GM19023 (cell line): ENCODE results near the gene ADARB1.

Source experiments
- ATAC-seq: cut with Tn5 transposase; IDR thresholded peaks from one replicate; pipeline ENCODE4 v1.9.1; 2021; ENCODE audit warnings: mild to moderate bottlenecking, moderate library complexity; ENCODE audit not compliant: unreplicated experiment

The ADARB1 gene

DNA sequence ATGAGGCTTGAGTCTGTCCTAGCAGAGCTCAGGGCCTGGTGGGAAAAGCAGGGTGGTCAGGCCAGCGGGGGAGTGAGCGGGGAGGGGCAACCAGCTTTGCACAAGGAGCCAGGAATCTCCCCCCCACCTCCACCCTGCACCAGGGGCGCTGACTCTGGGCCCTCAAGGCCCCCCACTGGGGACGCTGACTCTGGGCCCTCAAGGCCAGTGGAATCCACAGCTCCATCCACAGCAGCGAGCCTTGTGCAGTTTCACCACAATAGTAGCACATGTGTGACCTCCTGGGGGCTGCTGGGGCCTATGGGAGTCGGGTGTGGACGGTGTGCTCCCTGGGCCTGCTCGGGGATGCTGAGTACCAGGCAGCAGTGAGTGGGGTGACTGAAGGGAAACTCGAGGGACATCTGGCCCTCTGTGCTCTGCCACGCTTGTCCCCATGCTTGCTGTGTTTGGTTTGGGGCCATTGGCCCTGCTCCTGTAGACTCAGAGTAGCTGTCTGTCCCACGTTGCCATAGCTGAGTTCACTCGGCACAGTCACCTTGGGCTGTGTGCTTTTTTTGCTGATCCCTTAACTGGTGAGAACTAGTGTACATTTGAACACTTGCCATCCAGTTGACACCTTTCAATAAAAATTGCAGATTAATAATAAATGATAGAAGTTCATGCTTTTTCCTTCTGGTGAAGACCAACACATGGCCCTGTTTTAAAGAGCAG is 89.2 kb downstream of the ADARB1 start:
- no peak for ATAC-seq

DNA sequence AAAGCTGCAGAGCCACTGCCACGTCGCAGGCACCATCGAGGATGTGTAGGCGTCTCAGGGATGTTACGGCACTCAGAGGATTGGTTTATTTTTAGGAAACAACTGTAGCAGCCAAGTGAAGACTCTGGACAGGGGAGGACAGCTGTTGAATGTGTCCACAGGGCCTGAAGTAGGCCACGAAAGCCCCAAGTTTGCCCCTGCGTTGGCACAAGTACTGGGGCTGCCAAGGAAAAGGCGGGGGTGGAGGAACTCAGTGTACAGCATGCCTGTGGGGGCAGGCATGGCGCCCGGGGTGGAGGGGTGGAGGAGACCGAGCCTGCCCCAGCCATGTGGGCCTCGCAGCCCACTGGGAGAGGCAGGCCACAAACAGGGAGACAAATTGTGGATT is 89.7 kb downstream of the ADARB1 start:
- no peak for ATAC-seq

DNA sequence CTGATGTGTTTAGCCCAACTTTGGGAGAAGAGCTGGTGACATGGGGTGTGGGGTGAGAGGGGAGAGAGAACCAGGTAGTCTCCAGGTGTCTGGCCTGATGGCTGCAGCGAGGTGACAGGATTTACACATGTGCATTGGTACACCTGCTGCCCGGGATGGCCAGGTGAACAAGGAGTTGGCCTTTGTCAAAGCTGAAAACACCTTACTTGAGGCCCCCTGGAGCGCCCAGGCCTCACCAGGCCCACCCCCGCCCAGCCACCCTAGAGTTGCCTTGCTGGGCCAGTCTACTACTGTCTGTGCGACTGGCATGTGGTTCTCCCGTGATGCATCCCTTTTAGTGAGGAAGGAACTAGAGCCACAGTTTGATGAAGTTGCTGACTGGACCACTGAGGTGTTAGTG is 90.5 kb downstream of the ADARB1 start:
- no peak for ATAC-seq

DNA sequence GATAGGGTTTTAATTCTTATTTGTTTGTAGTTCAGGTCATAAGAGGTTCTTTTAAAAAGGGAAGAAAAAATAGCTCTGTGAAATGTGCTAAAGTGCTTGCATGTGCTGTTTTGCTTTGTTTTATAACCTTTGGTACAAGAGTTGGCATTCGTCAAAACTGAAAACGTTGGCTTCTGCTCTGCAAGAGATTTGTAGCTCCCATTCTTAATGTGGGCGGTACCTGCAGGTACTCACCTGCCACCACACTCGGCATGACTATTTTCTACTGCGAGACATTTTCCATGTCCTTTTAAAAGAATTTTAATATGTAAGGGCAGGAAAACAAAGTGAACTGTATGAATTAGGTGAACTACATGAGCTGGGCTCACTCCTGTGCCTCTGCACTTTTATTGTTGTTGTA is 92.6 kb downstream of the ADARB1 start:
- no peak for ATAC-seq

DNA sequence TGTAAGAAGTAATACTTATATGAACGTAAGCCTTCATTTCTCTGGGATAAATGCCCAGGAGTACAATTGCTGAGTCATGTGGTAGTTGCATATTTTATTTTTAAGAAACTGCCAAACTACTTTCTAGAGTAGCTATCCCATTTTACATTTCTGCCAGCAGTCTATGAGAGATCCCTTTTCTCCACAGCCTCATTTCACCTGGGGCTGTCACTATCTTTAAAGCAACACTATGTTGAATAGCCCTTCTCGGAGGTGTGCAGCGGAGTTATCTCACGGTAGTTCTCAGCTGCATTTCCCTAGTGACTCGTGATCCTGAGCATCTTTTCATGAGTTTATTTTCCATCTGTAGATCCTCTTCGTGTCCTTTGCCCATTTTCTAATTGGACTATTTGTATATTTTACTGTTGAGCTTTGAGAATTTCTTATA is 93.4 kb downstream of the ADARB1 start:
- no peak for ATAC-seq

DNA sequence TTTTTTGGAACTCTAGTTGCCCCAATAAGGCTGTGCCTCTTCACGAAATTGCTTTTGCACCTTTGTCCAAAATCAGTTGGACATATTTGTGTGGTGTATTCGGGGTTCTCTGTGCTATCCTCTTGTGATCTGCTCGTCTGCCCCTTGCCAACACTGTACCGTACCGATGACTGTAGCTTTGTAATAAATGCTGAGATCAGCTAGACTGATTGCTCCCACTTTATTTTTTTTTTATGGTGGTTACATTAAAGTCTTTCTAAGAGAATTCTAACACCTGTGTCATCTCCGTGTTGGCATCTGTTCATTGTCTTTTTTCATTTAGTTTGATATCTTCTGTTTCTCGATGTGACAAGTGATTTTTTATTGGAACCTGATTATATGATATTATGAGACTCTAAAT is 94.1 kb downstream of the ADARB1 start:
- ATAC-seq, result no peak

DNA sequence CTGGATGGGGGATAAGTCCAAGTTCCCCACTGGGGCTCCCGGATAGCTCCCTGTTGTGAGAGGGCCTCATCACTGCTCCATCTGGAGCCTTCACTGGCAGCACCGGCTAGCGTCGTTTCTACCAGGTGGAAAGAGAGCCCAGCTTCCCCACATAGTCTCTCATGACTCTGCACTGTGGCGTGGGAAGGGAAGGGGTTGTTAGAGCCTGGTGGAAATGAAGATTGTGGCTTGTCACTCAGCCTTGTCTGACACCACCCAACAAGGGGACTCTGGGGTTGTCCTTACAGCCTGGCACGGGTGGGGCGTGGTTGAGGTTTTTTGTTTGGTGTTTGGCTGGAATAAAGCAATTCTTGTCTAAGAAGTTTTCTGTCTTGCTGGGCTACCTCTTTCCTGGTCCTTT is 94.6 kb downstream of the ADARB1 start:
- ATAC-seq, result no peak

DNA sequence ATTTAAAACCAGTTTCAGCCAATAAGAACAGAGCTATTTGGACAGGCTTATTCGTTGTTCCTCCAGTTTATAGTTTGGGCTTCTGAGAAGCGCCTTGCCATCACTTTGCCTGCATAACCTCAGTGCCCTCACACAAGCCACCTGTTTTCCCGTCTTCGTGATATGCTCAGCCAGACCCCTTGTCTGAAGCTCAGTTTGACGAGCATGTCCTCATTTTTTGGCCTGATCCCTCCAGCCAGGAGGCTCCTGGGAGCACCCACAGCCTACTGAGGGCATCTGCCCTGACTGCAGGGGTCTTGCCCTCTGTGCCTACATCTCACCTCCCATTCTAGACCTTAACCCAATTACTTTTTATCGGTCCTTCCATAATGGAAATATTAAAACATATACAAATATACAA is 95.3 kb downstream of the ADARB1 start:
- ATAC-seq, result no peak

DNA sequence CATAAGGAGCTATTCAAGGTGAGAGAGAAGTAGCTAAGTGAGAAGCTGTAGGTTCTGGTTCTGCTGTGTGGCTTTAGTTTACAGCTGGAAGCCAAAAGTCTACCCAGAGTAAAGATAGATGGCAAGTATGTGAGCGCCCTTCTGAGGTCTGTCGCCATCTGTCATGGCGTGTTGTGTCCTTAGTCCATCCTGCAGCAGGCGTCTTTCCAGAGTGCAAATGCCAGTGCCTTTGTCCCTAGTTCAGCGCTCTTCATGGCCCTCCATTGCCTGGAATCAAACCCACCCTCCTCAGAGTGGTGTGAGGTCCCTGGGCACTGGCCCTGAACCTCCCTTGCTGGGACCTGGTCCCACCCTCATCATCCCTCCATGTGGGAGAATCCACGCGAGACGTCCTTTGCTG is 96.6 kb downstream of the ADARB1 start:
- no peak for ATAC-seq

DNA sequence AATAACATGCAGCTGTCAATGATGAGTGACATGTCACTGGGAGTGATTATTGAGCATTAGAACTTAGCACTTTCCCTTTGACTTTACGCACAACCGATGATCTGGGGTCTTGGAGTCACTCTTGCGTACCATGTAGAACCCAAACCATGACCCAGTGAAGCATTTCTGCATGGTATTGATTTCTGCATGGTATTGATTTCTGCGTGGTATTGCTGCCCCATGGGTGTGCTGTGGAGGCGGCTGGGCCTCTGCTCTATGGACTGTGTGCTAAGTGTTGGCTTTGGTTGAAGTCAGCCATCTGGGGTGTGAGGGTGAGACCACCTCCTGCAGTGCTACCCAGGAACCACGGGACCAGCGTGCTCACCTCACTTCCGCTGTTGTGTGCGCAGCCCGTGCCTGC is 98.0 kb downstream of the ADARB1 start:
- ATAC-seq, result no peak

DNA sequence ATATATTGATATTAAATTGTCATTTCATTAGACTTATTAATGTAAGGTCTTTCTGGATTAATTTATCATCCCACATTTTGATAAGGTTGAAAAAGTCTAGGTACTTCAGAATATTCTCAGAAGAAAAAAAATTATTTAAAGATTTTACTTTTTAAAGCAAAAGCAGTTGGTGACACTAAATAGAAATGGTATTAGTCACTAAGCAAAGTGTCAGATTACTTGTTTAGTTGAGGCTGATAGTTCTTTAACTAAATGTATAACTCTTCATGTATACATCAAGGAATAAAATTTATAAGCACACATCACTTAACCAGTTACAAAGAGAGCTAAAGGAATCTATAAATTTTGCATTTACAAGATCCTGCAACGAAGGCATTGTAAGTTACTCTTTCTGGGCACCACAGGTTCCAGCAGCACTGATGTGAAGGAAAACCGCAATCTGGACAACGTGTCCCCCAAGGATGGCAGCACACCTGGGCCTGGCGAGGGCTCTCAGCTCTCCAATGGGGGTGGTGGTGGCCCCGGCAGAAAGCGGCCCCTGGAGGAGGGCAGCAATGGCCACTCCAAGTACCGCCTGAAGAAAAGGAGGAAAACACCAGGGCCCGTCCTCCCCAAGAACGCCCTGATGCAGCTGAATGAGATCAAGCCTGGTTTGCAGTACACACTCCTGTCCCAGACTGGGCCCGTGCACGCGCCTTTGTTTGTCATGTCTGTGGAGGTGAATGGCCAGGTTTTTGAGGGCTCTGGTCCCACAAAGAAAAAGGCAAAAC is 101.1 kb downstream of the ADARB1 start:
- ATAC-seq, result no peak

DNA sequence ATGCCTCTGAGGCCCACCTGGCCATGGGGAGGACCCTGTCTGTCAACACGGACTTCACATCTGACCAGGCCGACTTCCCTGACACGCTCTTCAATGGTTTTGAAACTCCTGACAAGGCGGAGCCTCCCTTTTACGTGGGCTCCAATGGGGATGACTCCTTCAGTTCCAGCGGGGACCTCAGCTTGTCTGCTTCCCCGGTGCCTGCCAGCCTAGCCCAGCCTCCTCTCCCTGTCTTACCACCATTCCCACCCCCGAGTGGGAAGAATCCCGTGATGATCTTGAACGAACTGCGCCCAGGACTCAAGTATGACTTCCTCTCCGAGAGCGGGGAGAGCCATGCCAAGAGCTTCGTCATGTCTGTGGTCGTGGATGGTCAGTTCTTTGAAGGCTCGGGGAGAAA is 101.8 kb downstream of the ADARB1 start:
- no peak for ATAC-seq

DNA sequence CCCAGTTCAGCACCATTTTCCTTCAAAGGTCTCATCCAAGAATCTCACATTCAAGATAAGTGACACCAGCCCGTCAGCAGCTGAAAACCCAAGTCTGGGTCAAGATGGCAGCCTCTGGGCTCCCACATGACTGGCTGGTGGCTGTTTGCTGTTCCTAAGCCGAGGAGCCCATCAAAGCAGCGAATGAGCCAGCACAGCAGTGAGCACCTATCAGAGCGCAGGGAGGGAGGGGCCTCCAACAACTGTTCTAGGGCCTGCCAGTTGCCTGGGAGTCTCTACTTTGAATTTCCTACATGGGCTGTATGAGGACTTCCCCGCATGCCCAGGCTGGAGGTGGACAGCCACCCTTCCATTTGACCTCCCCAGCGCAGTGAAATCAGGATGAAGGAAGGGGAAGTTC is 102.7 kb downstream of the ADARB1 start:
- ATAC-seq, result no peak

DNA sequence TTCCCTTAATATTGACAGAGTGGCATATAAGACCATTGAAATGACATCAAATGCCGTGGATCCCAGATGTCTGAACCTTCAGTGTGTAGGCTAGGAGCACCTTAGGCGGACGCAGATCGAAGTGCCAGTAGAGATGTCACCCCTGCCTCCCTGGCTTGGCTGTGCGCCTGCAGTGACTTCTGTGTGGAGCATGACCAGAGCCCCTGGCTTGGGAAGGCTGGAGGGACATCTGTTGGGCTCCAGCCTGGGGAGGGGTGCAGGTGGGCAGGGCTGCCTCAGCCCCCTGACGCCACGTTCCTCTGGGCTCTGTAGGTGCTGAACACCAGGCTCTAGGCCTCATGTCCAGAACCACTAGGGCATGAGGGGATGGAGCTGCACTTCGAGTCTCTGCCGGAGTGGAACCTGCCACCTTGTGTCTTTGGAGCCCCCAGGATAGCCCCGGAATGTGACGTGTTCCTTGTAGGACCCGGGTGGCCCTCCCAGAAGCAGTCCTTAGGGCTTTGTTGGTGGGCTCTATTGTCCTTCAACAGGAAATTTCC is 103.8 kb downstream of the ADARB1 start:
- no peak for ATAC-seq

DNA sequence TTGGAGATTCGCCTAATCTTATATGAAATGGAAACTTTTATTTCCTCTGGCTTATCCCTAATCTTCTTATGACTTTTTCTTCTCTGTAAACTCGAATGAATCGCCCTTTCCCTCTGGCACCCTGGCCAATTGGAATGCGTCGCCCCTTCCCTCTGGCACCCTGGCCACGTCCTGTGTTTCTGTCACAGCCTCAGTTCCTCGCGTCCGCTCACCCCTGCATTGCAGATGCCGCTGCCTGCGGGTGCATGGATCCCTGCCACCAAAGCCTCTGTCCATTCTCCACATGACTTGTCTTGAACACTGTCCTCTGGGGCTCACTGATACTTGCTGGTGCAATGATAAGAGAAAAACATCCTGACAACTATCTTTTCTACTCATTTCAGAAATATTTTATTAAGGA is 104.6 kb downstream of the ADARB1 start:
- ATAC-seq, result no peak

DNA sequence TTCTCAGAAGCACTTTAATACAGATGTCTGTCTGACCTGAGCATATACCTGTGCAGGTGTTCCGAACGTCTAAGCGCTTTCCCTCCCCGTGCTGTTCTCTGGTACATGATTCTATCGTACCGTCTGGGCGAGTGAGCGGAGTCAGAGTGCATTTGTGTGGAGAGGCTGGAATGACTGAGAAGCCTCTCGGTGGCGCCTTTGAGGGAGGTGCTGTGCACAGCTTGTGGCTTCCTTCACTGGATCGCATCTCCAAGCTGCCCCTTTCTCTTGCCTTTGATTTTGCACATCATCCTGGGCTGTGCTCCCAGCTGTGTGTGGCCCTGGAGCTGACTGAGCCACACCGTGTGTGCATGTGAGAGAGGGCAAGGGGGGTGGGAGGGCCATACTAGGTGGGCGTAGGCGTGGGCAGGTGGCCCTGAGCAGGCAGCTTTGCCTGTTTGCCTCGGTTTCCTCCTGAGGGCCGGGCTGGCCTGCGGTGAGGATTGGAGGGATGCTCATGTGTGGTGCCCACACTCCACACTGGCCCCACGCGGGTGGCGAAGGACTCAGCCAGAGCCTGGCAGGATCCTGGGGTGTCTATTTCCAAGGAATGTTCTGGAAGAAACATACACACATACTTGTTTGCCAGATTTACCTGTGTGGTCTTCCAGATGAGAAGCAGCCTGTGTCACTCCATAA is 105.3 kb downstream of the ADARB1 start:
- ATAC-seq, result no peak

DNA sequence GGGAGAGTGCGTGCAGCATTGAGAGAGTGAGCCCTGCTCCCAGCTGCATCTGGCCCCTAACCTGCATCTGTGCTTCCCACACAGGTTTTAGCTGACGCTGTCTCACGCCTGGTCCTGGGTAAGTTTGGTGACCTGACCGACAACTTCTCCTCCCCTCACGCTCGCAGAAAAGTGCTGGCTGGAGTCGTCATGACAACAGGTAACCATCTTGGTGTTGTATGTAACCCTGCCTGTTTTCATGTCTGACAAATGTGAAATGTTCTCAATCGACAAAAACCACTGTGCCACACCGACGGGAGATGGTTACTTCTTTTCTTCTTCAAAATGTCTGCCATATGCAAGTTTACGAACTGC is 105.8 kb downstream of the ADARB1 start:
- no peak for ATAC-seq

DNA sequence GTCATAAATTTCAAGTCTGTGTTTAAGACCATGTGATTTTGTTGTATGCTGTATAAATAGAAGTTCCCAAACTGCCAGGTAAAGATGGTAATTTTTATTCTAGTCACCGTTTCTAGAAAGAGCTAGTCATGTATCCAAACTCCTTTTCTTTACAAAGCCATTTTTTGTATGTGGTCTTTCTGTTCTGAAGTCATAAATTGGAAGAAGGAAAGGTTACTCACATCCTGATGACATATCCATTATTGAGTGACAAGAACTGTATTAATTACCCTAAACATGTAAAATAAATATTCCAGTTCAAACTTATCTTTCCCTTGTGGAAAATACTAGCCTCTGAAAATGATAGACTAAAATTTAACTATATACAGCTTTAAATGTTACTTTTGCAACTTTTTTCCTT is 108.6 kb downstream of the ADARB1 start:
- no peak for ATAC-seq

DNA sequence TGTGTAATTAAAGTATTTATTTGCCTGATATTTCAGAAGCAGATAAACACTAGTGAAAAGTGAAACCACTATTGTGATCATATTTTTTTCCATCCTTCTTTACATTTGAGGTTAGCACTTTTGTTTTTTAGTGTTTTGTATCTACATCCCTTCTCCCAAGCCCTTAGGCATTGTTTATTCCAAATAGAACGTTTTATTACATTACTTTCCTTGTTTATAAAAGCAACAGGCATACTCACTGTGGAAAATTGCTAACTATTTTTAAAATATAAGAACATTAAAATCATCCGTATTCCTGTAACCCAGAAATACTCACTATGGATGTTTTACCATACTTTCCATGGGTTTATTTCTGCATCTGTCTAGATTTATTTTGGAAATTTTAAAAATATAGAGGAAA is 109.5 kb downstream of the ADARB1 start:
- ATAC-seq, result no peak

DNA sequence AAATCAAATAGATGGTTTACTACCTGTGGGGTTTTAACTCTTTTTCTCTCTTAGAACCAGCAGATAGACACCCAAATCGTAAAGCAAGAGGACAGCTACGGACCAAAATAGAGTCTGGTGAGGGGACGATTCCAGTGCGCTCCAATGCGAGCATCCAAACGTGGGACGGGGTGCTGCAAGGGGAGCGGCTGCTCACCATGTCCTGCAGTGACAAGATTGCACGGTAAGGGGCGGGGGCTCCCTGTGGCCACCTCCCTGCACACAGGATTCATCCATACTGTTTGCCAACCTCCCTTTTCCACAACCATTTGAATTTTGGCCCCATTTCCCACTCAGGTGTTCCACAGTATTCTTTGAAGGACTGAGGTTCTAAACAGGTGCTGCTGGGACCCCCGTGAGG is 110.5 kb downstream of the ADARB1 start:
- no peak for ATAC-seq

DNA sequence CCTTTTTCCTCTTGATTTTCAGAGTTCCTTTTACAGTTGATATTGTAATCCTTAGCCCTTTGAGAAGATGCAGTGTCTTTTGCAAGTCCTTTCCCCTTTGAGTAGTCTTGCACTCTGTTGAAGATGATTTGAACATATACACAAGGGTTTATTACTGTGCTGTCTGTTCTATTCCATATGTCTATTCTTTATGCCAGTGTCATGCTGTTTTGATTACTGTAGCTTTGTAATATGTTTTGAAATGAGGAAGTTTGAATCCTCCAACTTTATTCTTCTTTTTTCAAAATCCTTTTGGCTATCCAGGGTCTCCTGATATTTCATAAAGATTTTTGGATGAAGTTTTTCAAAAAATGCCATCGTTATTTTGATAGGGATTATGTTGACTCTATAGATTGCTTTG is 112.3 kb downstream of the ADARB1 start:
- no peak for ATAC-seq

DNA sequence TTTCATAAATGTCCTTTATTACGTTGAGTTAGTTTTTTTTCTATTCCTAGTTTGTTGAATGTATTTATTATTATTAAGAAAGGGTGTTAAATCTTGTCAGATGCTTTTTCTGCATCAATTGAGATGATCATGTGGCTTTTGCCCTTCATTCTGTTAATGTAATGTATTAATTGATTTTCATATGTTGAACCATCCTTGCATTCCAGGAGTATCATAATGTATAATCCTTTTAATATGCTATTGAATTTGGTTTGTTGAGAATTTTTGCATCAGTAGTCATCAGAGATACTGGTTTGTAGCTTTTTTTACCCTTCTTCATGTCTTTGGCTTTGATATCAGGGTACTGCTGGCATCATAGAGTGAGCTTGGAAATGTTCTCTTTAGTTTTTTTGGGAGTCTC is 113.3 kb downstream of the ADARB1 start:
- ATAC-seq, result no peak
